Esophagus muscularis mucosa (tissue), 4 donors: ENCODE data around the gene LCA5L. TPM values are rescaled to one million over a fixed set of nuclear protein-coding genes. Genes with fewer than 3 reads are reported as not detected.

Experiments used
- DNase-seq: peaks from one replicate; pipeline ENCODE4 v3.0.0-alpha.2; 2017; ENCODE audit errors: extremely low spot score
- H3K27ac ChIP-seq, 4 donors: fragments of 200-600 bp; sonication (generic); replicated peaks in 1 of 4; 1 replicate in 3 of 4; 2 replicates in 1 of 4; pipeline ENCODE4 v1.5.1; 2016 to 2019; ENCODE audit warnings: mild to moderate bottlenecking in 1 of 4
- H3K27me3 ChIP-seq, 4 donors: fragments of 200-600 bp; sonication (generic); one replicate each; pipeline versions ENCODE4 v1.5.1 to v1.6.0; 2016 to 2019
- H3K36me3 ChIP-seq, 4 donors: fragments of 200-600 bp; sonication (generic); one replicate each; pipeline ENCODE4 v1.5.1; 2016 to 2019
- H3K4me1 ChIP-seq, 4 donors: fragments of 200-600 bp; sonication (generic); one replicate each; pipeline ENCODE4 v1.5.1; 2016 to 2019
- H3K4me3 ChIP-seq, 4 donors: fragments of 200-600 bp; sonication (generic); 1 replicate in 2 of 4; 2 replicates in 2 of 4; pipeline ENCODE4 v1.5.1; 2016 to 2019; ENCODE audit warnings: mild to moderate bottlenecking in 4 of 4, moderate library complexity in 1 of 4
- H3K9me3 ChIP-seq, 4 donors: fragments of 200-600 bp; sonication (generic); 1 replicate in 3 of 4; 2 replicates in 1 of 4; pipeline ENCODE4 v1.5.1; 2016 to 2019
- CTCF ChIP-seq, 3 experiments: fragments of 200-600 bp in 2 of 3; fragments of 450-650 bp in 1 of 3; sonication (generic) in 2 of 3; IDR thresholded peaks; one replicate each; pipeline ENCODE4 v1.5.1; 2017 to 2019; ENCODE audit warnings: antibody characterized with exemption in 3 of 3, mild to moderate bottlenecking in 2 of 3, moderate library complexity in 1 of 3
- EP300 ChIP-seq: sonication (generic); formaldehyde crosslinking; IDR thresholded peaks from one replicate; pipeline ENCODE4 v1.6.1; 2017; ENCODE audit warnings: antibody characterized with exemption
- POLR2A ChIP-seq: fragments of 450-650 bp; IDR thresholded peaks from one replicate; pipeline ENCODE4 v1.6.1; 2017; ENCODE audit warnings: antibody characterized with exemption, moderate library complexity, mild to moderate bottlenecking, low read depth
- POLR2AphosphoS5 ChIP-seq, 2 donors: sonication (generic); formaldehyde crosslinking; IDR thresholded peaks; one replicate each; pipeline ENCODE4 v1.6.1; 2017; ENCODE audit warnings: antibody characterized with exemption in 2 of 2
- WGBS: methylation state at CpG from one replicate; pipeline ENCODE4 v1.1.5; 2018; 5-methylcytosine and 5-hydroxymethylcytosine counted together
- intact Hi-C: fragments of 100-400 bp; cut with DNase I; formaldehyde crosslinking; loops from one replicate; pipeline ENCODE4 v1.15.1; 2023
- total RNA-seq, 4 donors: library from RNA; depleted of rRNA; stranded (reverse); fragments of >200 nt; gene quantifications; one replicate each; pipeline versions ENCODE4 v1.1.0 to v1.2.1, GENCODE V29; 2016

The LCA5L gene
- total RNA-seq, 4 donors from 2014 or later, result 0.83 to 2.8 (median 2.2) TPM

- Histone ChIP-seq H3K27ac (no peak overlapping the region), H3K4me3 (no peak overlapping the region), H3K27me3 (no peaks in the 10 kb centered on the region), H3K4me1 (peaks cover 5 to 30% (median 23%) of the 10 kb centered on the region in 4 donors), H3K9me3 (no peaks in the 10 kb centered on the region), H3K36me3 (no peaks in the 10 kb centered on the region)
- intact Hi-C loops, result no loop called here
- TF ChIP-seq POLR2A (no peak), POLR2AphosphoS5 (IDR thresholded peaks at IDR 0.05) (no peak), CTCF (IDR thresholded peaks at IDR 0.05) (no peak), EP300 (no peak)
- DNase-seq, result no peak
- 84% methylated on average over 3 of the region's 3 CpGs for WGBS
Measured at GRCh38 chr21:39481886-39482285, 36.3 kb upstream of the LCA5L start.

GRCh38 chr21:39480271-39480670, 34.7 kb upstream of the LCA5L start:
- WGBS, result 95% methylated on average over 4 of the region's 4 CpGs
- H3K9me3 ChIP-seq, result no peaks in the 10 kb centered on the region
- H3K4me3 ChIP-seq, result no peak overlapping the region
- no peaks in the 10 kb centered on the region for H3K27me3 ChIP-seq
- no peak overlapping the region for H3K27ac ChIP-seq
- intact Hi-C loops, result no loop called here
- peaks cover 0 to 5% (median 0%) of the 10 kb centered on the region in 4 donors for H3K36me3 ChIP-seq
- no peak for DNase-seq
- peaks cover 5 to 29% (median 22%) of the 10 kb centered on the region in 4 donors for H3K4me1 ChIP-seq
- TF ChIP-seq EP300, result no peak
- no peak for TF ChIP-seq POLR2A
- TF ChIP-seq CTCF (IDR thresholded peaks at IDR 0.05), result no peak
- TF ChIP-seq POLR2AphosphoS5 (IDR thresholded peaks at IDR 0.05), result no peak

GRCh38 chr21:39479814-39480182, 34.2 kb upstream of the LCA5L start:
- intact Hi-C loops, result no loop called here
- Histone ChIP-seq H3K4me1 (peaks cover 1 to 24% (median 19%) of the 10 kb centered on the region in 4 donors), H3K4me3 (no peak overlapping the region), H3K27me3 (no peaks in the 10 kb centered on the region), H3K36me3 (peaks cover 0 to 5% (median 0%) of the 10 kb centered on the region in 4 donors), H3K9me3 (no peaks in the 10 kb centered on the region), H3K27ac (no peak overlapping the region)
- DNase-seq, result no peak
- 39% methylated on average over 2 of the region's 2 CpGs for WGBS
- TF ChIP-seq POLR2AphosphoS5 (IDR thresholded peaks at IDR 0.05) (no peak), POLR2A (no peak), CTCF (IDR thresholded peaks at IDR 0.05) (no peak), EP300 (no peak)

GRCh38 chr21:39479164-39479813, 33.7 kb upstream of the LCA5L start:
- intact Hi-C loops, result no loop called here
- no peak for DNase-seq
- no peak overlapping the region for H3K4me3 ChIP-seq
- TF ChIP-seq POLR2AphosphoS5 (IDR thresholded peaks at IDR 0.05) (no peak), EP300 (no peak), POLR2A (no peak), CTCF (IDR thresholded peaks at IDR 0.05) (no peak)
- peaks cover 0 to 19% (median 14%) of the 10 kb centered on the region in 4 donors for H3K4me1 ChIP-seq
- no peaks in the 10 kb centered on the region for H3K27me3 ChIP-seq
- no peak overlapping the region for H3K27ac ChIP-seq
- no peaks in the 10 kb centered on the region for H3K9me3 ChIP-seq
- 84% methylated on average over 4 of the region's 4 CpGs for WGBS
- peaks cover 0 to 5% (median 0%) of the 10 kb centered on the region in 4 donors for H3K36me3 ChIP-seq

GRCh38 chr21:39474611-39475010, 29.0 kb upstream of the LCA5L start:
- intact Hi-C loops, result no loop called here
- no peaks in the 10 kb centered on the region for H3K27me3 ChIP-seq
- H3K4me3 ChIP-seq, result no peak overlapping the region
- 86% methylated on average over 2 of the region's 2 CpGs for WGBS
- peaks cover 0 to 5% (median 0%) of the 10 kb centered on the region in 4 donors for H3K36me3 ChIP-seq
- TF ChIP-seq EP300, result no peak
- TF ChIP-seq POLR2AphosphoS5 (IDR thresholded peaks at IDR 0.05), result no peak
- no peak for TF ChIP-seq POLR2A
- TF ChIP-seq CTCF (IDR thresholded peaks at IDR 0.05), result no peak
- H3K27ac ChIP-seq, result no peak overlapping the region
- H3K4me1 ChIP-seq, result no peaks in the 10 kb centered on the region
- H3K9me3 ChIP-seq, result no peaks in the 10 kb centered on the region
- DNase-seq, result no peak
